OCI-LY7 (cell line): Measurements from ENCODE around the gene ENDOD1. TPM values are rescaled to one million over a fixed set of nuclear protein-coding genes. Genes with fewer than 3 reads are reported as not detected.

ENCODE experiments used
- BruUV-seq: library from RNA; stranded (reverse); fragments of 400-500 nt; replicated peaks from 2 replicates; lab custom pipeline; 2021; lab: Mats Ljungman, UMichigan
- CTCF ChIA-PET: fragments of 300-600 bp; sonication (Branson Sonifier 250); formaldehyde crosslinking; loops from one replicate; lab custom pipeline; 2022; ENCODE audit warnings: antibody characterized with exemption; ENCODE audit not compliant: unreplicated experiment; lab: Charles Lee
- POLR2A ChIA-PET: fragments of 300-600 bp; sonication (Branson Sonifier 250); formaldehyde crosslinking; loops from one replicate; lab custom pipeline; 2022; ENCODE audit warnings: antibody characterized with exemption; lab: Charles Lee
- DNase-seq: peaks from one replicate; pipeline ENCODE4 v3.0.0-alpha.2; 2015; ENCODE audit warnings: low spot score
- H2AFZ ChIP-seq: fragments of 200-600 bp; sonication (generic), shearing (Covaris generic); 2 replicates; pipeline ENCODE4 v1.6.1; 2014; ENCODE audit warnings: mild to moderate bottlenecking, antibody characterized with exemption, low read length, moderate library complexity
- H3K27ac ChIP-seq: fragments of 200-600 bp; sonication (generic); 2 replicates; pipeline ENCODE4 v1.5.1; 2014; ENCODE audit warnings: mixed run types, low read depth, mild to moderate bottlenecking, moderate library complexity, low read length, inconsistent platforms; ENCODE audit not compliant: poor library complexity, severe bottlenecking
- H3K36me3 ChIP-seq: fragments of 200-600 bp; sonication (generic); 2 replicates; pipeline ENCODE4 v1.6.1; 2014; ENCODE audit warnings: mild to moderate bottlenecking, antibody characterized with exemption, low read length, moderate library complexity, mixed read lengths; ENCODE audit not compliant: insufficient read depth
- H3K4me1 ChIP-seq: fragments of 200-600 bp; sonication (generic); 2 replicates; pipeline ENCODE4 v1.5.1; 2014; ENCODE audit warnings: mild to moderate bottlenecking, low read length; ENCODE audit not compliant: insufficient read depth, poor library complexity, severe bottlenecking
- H3K4me2 ChIP-seq: fragments of 200-600 bp; sonication (generic); 2 replicates; pipeline ENCODE4 v1.6.1; 2014; ENCODE audit warnings: mild to moderate bottlenecking, low read length
- H3K4me3 ChIP-seq: fragments of 200-600 bp; sonication (generic); 2 replicates; pipeline ENCODE4 v1.5.1; 2014; ENCODE audit warnings: mild to moderate bottlenecking, low read depth, low read length; ENCODE audit not compliant: poor library complexity, severe bottlenecking
- H3K79me2 ChIP-seq: fragments of 200-600 bp; sonication (generic); 2 replicates; pipeline ENCODE4 v1.6.1; 2016; ENCODE audit warnings: low read depth, mild to moderate bottlenecking, low read length, moderate library complexity, mixed read lengths; ENCODE audit not compliant: insufficient read depth
- H3K9me2 ChIP-seq: fragments of 200-600 bp; sonication (generic); 2 replicates; pipeline ENCODE4 v1.6.1; 2016; ENCODE audit warnings: mild to moderate bottlenecking, low read length, mixed read lengths; ENCODE audit not compliant: insufficient read depth
- H3K9me3 ChIP-seq: fragments of 200-600 bp; sonication (generic); 2 replicates; pipeline ENCODE4 v1.6.1; 2014; ENCODE audit warnings: mild to moderate bottlenecking, mixed run types, low read length, mixed read lengths
- H4K20me1 ChIP-seq: fragments of 200-600 bp; sonication (generic); 2 replicates; pipeline ENCODE4 v1.6.1; 2014; ENCODE audit warnings: mild to moderate bottlenecking, antibody characterized with exemption, low read length, moderate library complexity, mixed read lengths; ENCODE audit not compliant: insufficient read depth
- EZH2phosphoT487 ChIP-seq: fragments of 200-600 bp; sonication (generic); IDR thresholded peaks from 2 replicates; pipeline ENCODE4 v1.6.1; 2018; ENCODE audit warnings: low read depth, borderline replicate concordance, mild to moderate bottlenecking, mixed run types, antibody characterized with exemption, low read length, moderate library complexity, mixed read lengths
- intact Hi-C: fragments of 100-400 bp; cut with micrococcal nuclease; formaldehyde crosslinking; loops from one replicate; pipeline ENCODE4 v1.10.0; 2022; ENCODE audit not compliant: unreplicated experiment
- total RNA-seq, 2 experiments: library from RNA; depleted of rRNA in 1 of 2; stranded (reverse); fragments of >200 nt in 1 of 2; shearing (Covaris generic) in 1 of 2; gene quantifications; 2 replicates each; pipeline ENCODE4 v1.2.3, GENCODE V29; 2014 to 2022
- TF ChIP-seq, protein P1 (sequence below): fragments of 200-600 bp; sonication (generic); conservative IDR thresholded peaks from 2 replicates; pipeline ENCODE4 v1.5.1; 2014; ENCODE audit warnings: mild to moderate bottlenecking, antibody characterized with exemption, low read length, moderate library complexity, mixed read lengths

Gene ENDOD1
- total RNA-seq, 2 experiments from 2014 or later: 20.4 to 22.5 TPM

GRCh38 chr11:95076416-95076815 is 13.2 kb upstream of the ENDOD1 start:
- Histone ChIP-seq H3K9me2 (no peaks in the 10 kb centered on the region), H3K4me3 (no peak overlapping the region), H3K9me3 (0 out of 2 replicates have a peak, but pooled peaks cover 4% of the 10 kb centered on the region), H4K20me1 (no peaks in the 10 kb centered on the region), H3K36me3 (peaks cover 3% of the 10 kb centered on the region), H3K4me2 (no peak overlapping the region), H3K4me1 (peaks cover 5% of the 10 kb centered on the region), H3K27ac (no peak overlapping the region), H3K79me2 (0 out of 2 replicates have a peak, but pooled peaks cover 2% of the 10 kb centered on the region), H2AFZ (peak overlapping the region; percentile 51; the same call in 1 of the 2 replicates)
- no peak for TF ChIP-seq EZH2phosphoT487
- TF ChIP-seq, protein P1, sequence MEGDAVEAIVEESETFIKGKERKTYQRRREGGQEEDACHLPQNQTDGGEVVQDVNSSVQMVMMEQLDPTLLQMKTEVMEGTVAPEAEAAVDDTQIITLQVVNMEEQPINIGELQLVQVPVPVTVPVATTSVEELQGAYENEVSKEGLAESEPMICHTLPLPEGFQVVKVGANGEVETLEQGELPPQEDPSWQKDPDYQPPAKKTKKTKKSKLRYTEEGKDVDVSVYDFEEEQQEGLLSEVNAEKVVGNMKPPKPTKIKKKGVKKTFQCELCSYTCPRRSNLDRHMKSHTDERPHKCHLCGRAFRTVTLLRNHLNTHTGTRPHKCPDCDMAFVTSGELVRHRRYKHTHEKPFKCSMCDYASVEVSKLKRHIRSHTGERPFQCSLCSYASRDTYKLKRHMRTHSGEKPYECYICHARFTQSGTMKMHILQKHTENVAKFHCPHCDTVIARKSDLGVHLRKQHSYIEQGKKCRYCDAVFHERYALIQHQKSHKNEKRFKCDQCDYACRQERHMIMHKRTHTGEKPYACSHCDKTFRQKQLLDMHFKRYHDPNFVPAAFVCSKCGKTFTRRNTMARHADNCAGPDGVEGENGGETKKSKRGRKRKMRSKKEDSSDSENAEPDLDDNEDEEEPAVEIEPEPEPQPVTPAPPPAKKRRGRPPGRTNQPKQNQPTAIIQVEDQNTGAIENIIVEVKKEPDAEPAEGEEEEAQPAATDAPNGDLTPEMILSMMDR: no peak
- no peak for DNase-seq
- POLR2A ChIA-PET: interaction anchor here (0.5 to 1.8 kb wide), 9 partner anchors 9 to 153 kb away, joined by 3 to 11 read pairs (median 3); partner anchors contain the start of genes ENDOD1 and SRSF8
- BruUV-seq: no TSS peak
- intact Hi-C loops: no loop called here
- CTCF ChIA-PET: no interaction called here

DNA sequence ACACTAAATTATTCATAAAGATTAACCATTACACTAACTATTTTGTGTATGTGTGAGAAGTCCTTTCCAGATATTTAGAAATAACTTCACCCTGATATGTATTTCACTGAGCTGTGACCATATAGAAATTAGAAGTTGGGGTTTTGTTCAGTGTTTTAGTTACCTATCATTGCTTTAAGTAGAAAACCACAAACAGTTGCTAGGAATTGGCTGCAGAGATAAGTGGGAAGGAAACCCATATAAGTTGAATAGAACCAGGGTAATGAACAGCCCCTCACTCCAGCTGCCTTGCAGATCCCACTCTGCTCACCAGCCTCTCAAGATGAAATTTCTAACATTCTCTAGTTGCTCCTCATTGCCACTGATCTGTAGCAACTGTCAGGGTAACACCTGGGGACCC is 12.7 kb upstream of the ENDOD1 start:
- no TSS peak for BruUV-seq
- Histone ChIP-seq H3K4me2 (no peak overlapping the region), H3K4me3 (no peak overlapping the region), H3K9me3 (no peaks in the 10 kb centered on the region), H3K27ac (no peak overlapping the region), H3K9me2 (no peaks in the 10 kb centered on the region), H3K79me2 (no peaks in the 10 kb centered on the region), H3K36me3 (no peaks in the 10 kb centered on the region), H3K4me1 (peaks cover 5% of the 10 kb centered on the region), H4K20me1 (no peaks in the 10 kb centered on the region), H2AFZ (no peak overlapping the region)
- POLR2A ChIA-PET: interaction anchor here (0.5 to 1.8 kb wide), 6 partner anchors 10 to 153 kb away, joined by 3 to 11 read pairs (median 4); partner anchors contain the start of gene SRSF8
- intact Hi-C loops: no loop called here
- DNase-seq: no peak
- CTCF ChIA-PET: no interaction called here
- TF ChIP-seq, protein P1: no peak
- no peak for TF ChIP-seq EZH2phosphoT487

DNA sequence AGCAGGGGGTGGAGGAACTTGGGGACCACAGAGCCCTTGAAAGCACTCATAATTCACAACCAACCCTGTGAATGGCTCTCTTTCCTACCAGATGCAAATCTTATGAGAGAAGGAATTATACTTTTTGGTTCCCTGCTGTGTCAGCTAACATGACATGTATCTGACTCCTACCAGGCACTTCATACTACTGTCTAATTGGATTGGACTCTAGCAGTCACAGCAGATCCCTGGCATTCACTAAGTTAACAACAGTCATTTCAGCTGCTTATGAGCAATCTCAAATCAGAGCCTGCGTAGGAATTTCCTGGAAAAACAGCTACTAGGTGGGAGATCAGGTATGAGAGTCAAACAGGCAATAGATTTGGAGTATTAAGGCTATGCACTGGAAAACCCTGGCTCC is 11.1 kb upstream of the ENDOD1 start:
- Histone ChIP-seq H3K36me3 (no peaks in the 10 kb centered on the region), H3K79me2 (no peaks in the 10 kb centered on the region), H3K4me3 (no peak overlapping the region), H4K20me1 (no peaks in the 10 kb centered on the region), H3K27ac (no peak overlapping the region), H2AFZ (no peak overlapping the region), H3K4me2 (no peak overlapping the region), H3K9me3 (no peaks in the 10 kb centered on the region), H3K9me2 (no peaks in the 10 kb centered on the region), H3K4me1 (peaks cover 5% of the 10 kb centered on the region)
- intact Hi-C loops: no loop called here
- no TSS peak for BruUV-seq
- TF ChIP-seq, protein P1: no peak
- no peak for TF ChIP-seq EZH2phosphoT487
- CTCF ChIA-PET: interaction anchor here (1.1 kb wide), 1 partner anchor 14 kb away, joined by 3 read pairs; no protein-coding TSS in a partner anchor
- DNase-seq: no peak
- POLR2A ChIA-PET: interaction anchor here (1.0 kb wide), 1 partner anchor 15 kb away, joined by 4 read pairs; no protein-coding TSS in a partner anchor
